C4-2B (cell line): ENCODE measurements around the gene CIAO3.

ENCODE experiments used
- ZFX ChIP-seq: fragments of 450-650 bp; IDR thresholded peaks from 2 replicates; pipeline ENCODE4 v1.6.1; 2017
- TF ChIP-seq, protein P1 (sequence below): fragments of 450-650 bp; conservative IDR thresholded peaks from 2 replicates; pipeline ENCODE4 v1.5.1; 2017; ENCODE audit warnings: mild to moderate bottlenecking

DNA sequence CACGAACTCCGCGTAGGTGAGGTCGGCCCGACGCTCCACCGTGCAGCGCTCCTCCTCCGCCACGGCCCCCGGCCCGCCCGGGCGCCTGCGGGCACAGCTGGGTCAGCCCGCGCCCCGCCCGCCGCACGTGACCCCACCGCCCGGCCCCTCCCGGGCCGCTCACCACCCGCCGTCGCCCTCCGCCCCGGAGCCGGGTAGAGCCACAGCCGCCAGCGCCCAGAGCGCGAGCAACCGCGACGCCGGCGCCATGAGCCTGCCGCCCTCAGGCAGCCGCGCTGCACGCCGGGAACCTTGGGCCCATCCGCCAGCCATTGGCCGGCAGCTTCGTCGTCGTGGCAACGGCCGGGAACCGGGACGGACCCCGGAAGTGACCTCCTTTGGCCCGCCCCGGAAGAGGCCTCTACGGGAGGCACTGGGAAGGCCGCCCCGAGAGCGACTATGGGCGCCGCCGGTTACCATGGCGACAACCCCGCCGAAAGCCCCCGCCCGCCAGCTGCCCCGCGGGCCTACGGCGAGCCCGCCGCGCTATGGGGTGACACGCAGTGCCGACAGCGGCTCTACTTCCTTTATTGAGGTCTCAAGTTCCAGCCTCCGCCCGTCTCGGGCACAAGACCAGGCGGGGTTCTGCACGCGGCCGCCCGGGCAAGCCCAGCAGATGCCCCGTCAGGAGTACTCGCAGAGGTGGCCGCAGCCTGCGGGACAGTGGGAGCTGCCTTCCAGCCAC is 56.6 kb downstream of the CIAO3 start, which contains the start of gene JMJD8:
- TF ChIP-seq, protein P1, sequence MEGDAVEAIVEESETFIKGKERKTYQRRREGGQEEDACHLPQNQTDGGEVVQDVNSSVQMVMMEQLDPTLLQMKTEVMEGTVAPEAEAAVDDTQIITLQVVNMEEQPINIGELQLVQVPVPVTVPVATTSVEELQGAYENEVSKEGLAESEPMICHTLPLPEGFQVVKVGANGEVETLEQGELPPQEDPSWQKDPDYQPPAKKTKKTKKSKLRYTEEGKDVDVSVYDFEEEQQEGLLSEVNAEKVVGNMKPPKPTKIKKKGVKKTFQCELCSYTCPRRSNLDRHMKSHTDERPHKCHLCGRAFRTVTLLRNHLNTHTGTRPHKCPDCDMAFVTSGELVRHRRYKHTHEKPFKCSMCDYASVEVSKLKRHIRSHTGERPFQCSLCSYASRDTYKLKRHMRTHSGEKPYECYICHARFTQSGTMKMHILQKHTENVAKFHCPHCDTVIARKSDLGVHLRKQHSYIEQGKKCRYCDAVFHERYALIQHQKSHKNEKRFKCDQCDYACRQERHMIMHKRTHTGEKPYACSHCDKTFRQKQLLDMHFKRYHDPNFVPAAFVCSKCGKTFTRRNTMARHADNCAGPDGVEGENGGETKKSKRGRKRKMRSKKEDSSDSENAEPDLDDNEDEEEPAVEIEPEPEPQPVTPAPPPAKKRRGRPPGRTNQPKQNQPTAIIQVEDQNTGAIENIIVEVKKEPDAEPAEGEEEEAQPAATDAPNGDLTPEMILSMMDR, result no peak
- TF ChIP-seq ZFX, result peak; percentile 67
